ENCODE data around the gene PDIA5.

PDIA5 gene

DNA sequence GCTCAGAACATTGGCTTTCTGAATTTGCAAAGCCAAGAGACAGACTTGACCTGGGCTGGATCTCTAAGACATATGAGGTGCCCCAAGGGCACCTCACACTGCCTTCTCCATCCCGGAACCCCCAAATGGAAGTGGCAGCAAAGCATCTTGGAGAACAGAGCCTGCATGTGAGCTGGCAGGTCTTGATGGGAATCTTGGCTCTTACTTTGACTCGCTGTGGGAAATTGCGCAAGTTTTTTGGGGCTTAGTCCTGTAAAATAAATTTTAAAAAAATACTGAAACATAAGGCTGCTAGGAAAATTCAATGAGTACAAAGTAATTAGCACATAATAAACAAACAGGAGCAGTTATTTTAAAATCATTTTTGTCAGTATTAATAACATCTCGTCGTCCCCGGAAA lies 121.2 kb downstream of the PDIA5 start:
- DNase-seq = no peak

DNA sequence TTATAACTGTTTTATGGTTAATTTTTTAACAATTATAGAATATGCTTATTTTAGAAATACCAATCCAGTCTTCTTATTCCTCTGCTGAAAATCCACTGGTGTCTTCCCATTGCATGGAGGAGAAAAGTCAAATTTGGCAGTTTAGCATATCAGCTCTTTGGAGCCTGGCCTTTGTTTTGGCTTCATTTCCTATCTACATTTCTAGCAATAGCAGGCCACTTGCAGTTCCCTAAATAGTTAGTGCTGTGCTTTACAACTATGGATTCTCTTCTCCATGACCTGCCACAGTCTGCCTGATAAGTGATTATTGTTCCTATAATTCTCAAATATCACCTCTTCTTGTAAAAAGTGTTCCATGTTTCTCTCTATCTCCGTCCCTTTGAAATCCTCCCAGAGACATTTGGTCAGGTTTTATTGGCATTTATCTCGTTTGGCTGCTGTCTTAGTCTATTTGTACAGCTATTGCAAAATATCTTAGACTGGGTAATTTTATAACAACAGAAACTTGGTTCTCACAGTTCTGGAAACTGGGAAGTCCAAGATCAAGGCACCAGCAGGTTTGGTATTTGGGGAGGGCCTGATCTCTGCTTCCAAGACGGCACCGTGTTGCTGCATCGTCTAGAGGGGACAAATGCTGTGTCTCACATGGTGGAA lies 126.8 kb downstream of the PDIA5 start:
- no peak for DNase-seq

DNA sequence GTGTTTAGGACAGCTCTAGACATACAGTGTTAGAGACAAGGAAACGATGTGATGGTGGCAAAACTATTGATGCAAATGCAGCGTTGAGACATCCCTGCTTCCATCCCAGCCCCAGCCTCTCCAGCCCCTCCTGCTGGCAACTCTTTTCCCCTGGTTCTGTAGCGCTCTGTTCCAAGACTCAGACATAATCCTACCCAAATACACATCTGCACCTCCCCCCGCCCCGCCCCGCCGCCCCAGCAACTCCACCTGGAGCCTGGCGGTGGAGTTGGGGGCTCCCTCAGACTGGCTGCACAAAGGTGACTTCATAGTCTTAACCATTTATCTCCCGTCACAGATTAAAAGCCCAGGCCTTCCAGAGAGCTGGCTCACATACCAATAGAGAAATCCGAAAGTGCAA lies 127.7 kb downstream of the PDIA5 start:
- DNase-seq = no peak

GRCh38 chr3:123198372-123198771 lies 131.5 kb downstream of the PDIA5 start:
- no peak for DNase-seq

GRCh38 chr3:123201223-123201556 lies 134.4 kb downstream of the PDIA5 start:
- no peak for DNase-seq

- DNase-seq = peak; percentile 97
These were observed 135.0 kb downstream of the PDIA5 start, which contains the start of gene SEC22A for GRCh38 chr3:123201557-123202427. Gene SEC22A (plus strand): TSS chr3:123201943. CDS start chr3:123209218, 7,275 bp downstream.

DNA sequence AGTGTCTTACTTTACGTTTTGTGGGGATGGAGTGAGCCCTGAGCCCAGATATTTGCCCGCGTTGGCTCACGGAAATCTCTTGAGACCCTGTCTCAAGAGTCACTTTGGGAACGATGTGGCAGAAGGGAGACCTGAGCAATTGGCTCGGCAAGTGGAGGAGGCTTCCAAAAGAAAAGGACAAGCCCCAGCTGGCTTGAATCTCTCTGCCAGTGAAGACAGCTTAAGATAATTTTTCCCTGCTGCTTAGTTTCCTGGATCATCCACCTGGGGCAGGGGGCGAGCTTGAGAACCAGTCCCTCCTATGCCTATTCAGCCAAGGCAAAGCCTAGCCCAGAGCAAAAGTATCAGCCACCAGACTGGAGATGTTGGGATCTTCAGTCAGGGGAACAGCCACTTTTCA lies 135.6 kb downstream of the PDIA5 start:
- DNase-seq = peak; percentile 9

All from activated CD4-positive, alpha-beta T cell treated with anti-CD3 and anti-CD28 coated beads for 48 hours (primary cell).